Tibial nerve (tissue), 4 donors: Measurements from ENCODE around the gene SPACA9. TPM values are rescaled to one million over a fixed set of nuclear protein-coding genes. Genes with fewer than 3 reads are reported as not detected.

Experiments used
- DNase-seq, 2 donors: peaks; one replicate each; pipeline ENCODE4 v3.0.0-alpha.2; 2019; ENCODE audit warnings: low spot score in 2 of 2
- H3K27ac ChIP-seq, 4 donors: fragments of 200-600 bp; sonication (generic) in 3 of 4; one replicate each; pipeline ENCODE4 v1.5.1; 2017 to 2019; ENCODE audit warnings: mild to moderate bottlenecking in 1 of 4
- H3K27me3 ChIP-seq, 2 donors: fragments of 200-600 bp; sonication (generic) in 1 of 2; one replicate each; pipeline versions ENCODE4 v1.5.1 to v1.6.0; 2017 to 2019
- H3K36me3 ChIP-seq, 3 donors: fragments of 200-600 bp; sonication (generic); one replicate each; pipeline ENCODE4 v1.5.1; 2018 to 2019
- H3K4me1 ChIP-seq, 4 donors: fragments of 200-600 bp; sonication (generic) in 3 of 4; one replicate each; pipeline ENCODE4 v1.5.1; 2017 to 2019
- H3K4me3 ChIP-seq, 4 donors: fragments of 200-600 bp; sonication (generic) in 3 of 4; one replicate each; pipeline ENCODE4 v1.5.1; 2017 to 2019; ENCODE audit warnings: mild to moderate bottlenecking in 1 of 4, moderate library complexity in 1 of 4
- H3K9me3 ChIP-seq, 4 donors: fragments of 200-600 bp; sonication (generic) in 3 of 4; one replicate each; pipeline ENCODE4 v1.5.1; 2017 to 2019
- CTCF ChIP-seq, 5 experiments: fragments of 200-600 bp in 3 of 5; fragments of 450-650 bp in 2 of 5; sonication (generic) in 3 of 5; IDR thresholded peaks; one replicate each; pipeline ENCODE4 v1.5.1; 2016 to 2019; ENCODE audit warnings: antibody characterized with exemption in 5 of 5, mild to moderate bottlenecking in 3 of 5, moderate library complexity in 2 of 5
- EP300 ChIP-seq, 2 donors: sonication (generic); formaldehyde crosslinking; IDR thresholded peaks; one replicate each; pipeline ENCODE4 v1.6.1; 2017; ENCODE audit warnings: antibody characterized with exemption in 2 of 2, mild to moderate bottlenecking in 1 of 2
- POLR2A ChIP-seq, 2 donors: fragments of 450-650 bp; IDR thresholded peaks; one replicate each; pipeline ENCODE4 v1.6.1; 2017; ENCODE audit warnings: antibody characterized with exemption in 2 of 2, mild to moderate bottlenecking in 2 of 2, moderate library complexity in 2 of 2
- WGBS, 2 donors: methylation state at CpG; one replicate each; pipeline ENCODE4 v1.1.5; 2018; 5-methylcytosine and 5-hydroxymethylcytosine counted together
- total RNA-seq, 4 donors: library from RNA; depleted of rRNA; stranded (reverse); fragments of >200 nt; gene quantifications; one replicate each; pipeline ENCODE4 v1.1.0, GENCODE V29; 2016

Gene SPACA9
- total RNA-seq, 4 donors from 2014 or later = 4.2 to 5.9 (median 5.3) TPM

GRCh38 chr9:132908635-132909034 is 29.9 kb downstream of the SPACA9 start:
- TF ChIP-seq CTCF (IDR thresholded peaks at IDR 0.05) (no peak), EP300 (IDR thresholded peaks at IDR 0.05) (no peak), POLR2A (IDR thresholded peaks at IDR 0.05) (no peak)
- no peak for DNase-seq
- H3K27ac ChIP-seq = no peak overlapping the region
- WGBS, 2 donors = 89 to 90% methylated on average over 7 of the region's 7 CpGs
- no peaks in the 10 kb centered on the region for H3K4me1 ChIP-seq
- H3K9me3 ChIP-seq = no peaks in the 10 kb centered on the region
- H3K4me3 ChIP-seq = no peak overlapping the region
- no peaks in the 10 kb centered on the region for H3K27me3 ChIP-seq
- peaks cover 0 to 92% (median 17%) of the 10 kb centered on the region in 3 donors for H3K36me3 ChIP-seq

- no peak for DNase-seq
- TF ChIP-seq EP300 (IDR thresholded peaks at IDR 0.05) (no peak), CTCF (IDR thresholded peaks at IDR 0.05) (no peak), POLR2A (IDR thresholded peaks at IDR 0.05) (no peak)
- peaks cover 0 to 91% (median 17%) of the 10 kb centered on the region in 3 donors for H3K36me3 ChIP-seq
- H3K9me3 ChIP-seq = no peaks in the 10 kb centered on the region
- H3K4me3 ChIP-seq = no peak overlapping the region
- 82% methylated on average over 2 of the region's 2 CpGs for WGBS, 2 donors
- H3K27ac ChIP-seq = no peak overlapping the region
- no peaks in the 10 kb centered on the region for H3K27me3 ChIP-seq
- H3K4me1 ChIP-seq = no peaks in the 10 kb centered on the region
Observed at GRCh38 chr9:132909311-132909710, 30.6 kb downstream of the SPACA9 start.

GRCh38 chr9:132910376-132910775 is 31.7 kb downstream of the SPACA9 start:
- no peak for DNase-seq
- Histone ChIP-seq H3K4me3 (no peak overlapping the region), H3K4me1 (no peaks in the 10 kb centered on the region), H3K27me3 (no peaks in the 10 kb centered on the region), H3K36me3 (peaks cover 0 to 91% (median 17%) of the 10 kb centered on the region in 3 donors), H3K9me3 (no peaks in the 10 kb centered on the region), H3K27ac (no peak overlapping the region)
- no peak for TF ChIP-seq CTCF (IDR thresholded peaks at IDR 0.05)
- TF ChIP-seq POLR2A (IDR thresholded peaks at IDR 0.05) = no peak
- no peak for TF ChIP-seq EP300 (IDR thresholded peaks at IDR 0.05)
- 92% methylated on average over 6 of the region's 6 CpGs for WGBS, 2 donors

GRCh38 chr9:132912131-132912530 is 33.4 kb downstream of the SPACA9 start:
- TF ChIP-seq POLR2A (IDR thresholded peaks at IDR 0.05) = no peak
- TF ChIP-seq CTCF (IDR thresholded peaks at IDR 0.05) = no peak
- TF ChIP-seq EP300 (IDR thresholded peaks at IDR 0.05) = no peak
- Histone ChIP-seq H3K36me3 (peaks cover 0 to 91% (median 22%) of the 10 kb centered on the region in 3 donors), H3K4me3 (no peak overlapping the region), H3K4me1 (no peaks in the 10 kb centered on the region), H3K9me3 (no peaks in the 10 kb centered on the region), H3K27ac (no peak overlapping the region), H3K27me3 (no peaks in the 10 kb centered on the region)
- no peak for DNase-seq
- 93 to 95% methylated on average over 4 of the region's 4 CpGs for WGBS, 2 donors

DNA sequence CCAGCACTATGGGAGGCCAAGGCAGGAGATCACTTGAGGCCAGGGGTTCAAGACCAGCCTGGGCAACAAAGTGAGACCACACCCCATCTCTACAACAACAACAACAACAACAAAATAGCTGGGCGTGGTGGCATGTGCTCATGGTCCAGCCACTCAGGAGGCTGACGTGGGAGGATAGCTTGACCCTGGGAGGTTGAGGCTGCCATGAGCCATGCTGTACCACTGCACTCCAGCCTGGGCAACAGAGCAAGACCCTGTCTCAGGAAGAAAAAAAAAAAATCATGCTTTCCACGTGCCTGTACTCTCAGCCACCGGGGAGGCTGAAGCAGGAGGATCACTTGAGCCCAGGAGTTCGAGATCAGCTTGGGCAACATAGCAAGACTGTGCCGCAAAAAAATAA is 36.2 kb downstream of the SPACA9 start:
- Histone ChIP-seq H3K4me1 (no peaks in the 10 kb centered on the region), H3K4me3 (no peak overlapping the region), H3K27ac (no peak overlapping the region), H3K9me3 (no peaks in the 10 kb centered on the region), H3K27me3 (no peaks in the 10 kb centered on the region), H3K36me3 (peaks cover 0 to 92% (median 17%) of the 10 kb centered on the region in 3 donors)
- TF ChIP-seq POLR2A (IDR thresholded peaks at IDR 0.05) = no peak
- TF ChIP-seq EP300 (IDR thresholded peaks at IDR 0.05) = no peak
- no peak for TF ChIP-seq CTCF (IDR thresholded peaks at IDR 0.05)
- DNase-seq = no peak
- WGBS, 2 donors = 94 to 95% methylated on average over 6 of the region's 6 CpGs
